ENCODE results near the gene CCDC183.

GRCh38 chr9:136771907-136772415, 24.2 kb upstream of the CCDC183 start:
- TF ChIP-seq, protein P1, sequence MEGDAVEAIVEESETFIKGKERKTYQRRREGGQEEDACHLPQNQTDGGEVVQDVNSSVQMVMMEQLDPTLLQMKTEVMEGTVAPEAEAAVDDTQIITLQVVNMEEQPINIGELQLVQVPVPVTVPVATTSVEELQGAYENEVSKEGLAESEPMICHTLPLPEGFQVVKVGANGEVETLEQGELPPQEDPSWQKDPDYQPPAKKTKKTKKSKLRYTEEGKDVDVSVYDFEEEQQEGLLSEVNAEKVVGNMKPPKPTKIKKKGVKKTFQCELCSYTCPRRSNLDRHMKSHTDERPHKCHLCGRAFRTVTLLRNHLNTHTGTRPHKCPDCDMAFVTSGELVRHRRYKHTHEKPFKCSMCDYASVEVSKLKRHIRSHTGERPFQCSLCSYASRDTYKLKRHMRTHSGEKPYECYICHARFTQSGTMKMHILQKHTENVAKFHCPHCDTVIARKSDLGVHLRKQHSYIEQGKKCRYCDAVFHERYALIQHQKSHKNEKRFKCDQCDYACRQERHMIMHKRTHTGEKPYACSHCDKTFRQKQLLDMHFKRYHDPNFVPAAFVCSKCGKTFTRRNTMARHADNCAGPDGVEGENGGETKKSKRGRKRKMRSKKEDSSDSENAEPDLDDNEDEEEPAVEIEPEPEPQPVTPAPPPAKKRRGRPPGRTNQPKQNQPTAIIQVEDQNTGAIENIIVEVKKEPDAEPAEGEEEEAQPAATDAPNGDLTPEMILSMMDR (IDR thresholded peaks at IDR 0.05): no peak
- TF ChIP-seq EP300 (IDR thresholded peaks at IDR 0.05; ENCODE audit: low read depth) (no peak), POLR2AphosphoS5 (IDR thresholded peaks at IDR 0.05) (no peak), POLR2A (IDR thresholded peaks at IDR 0.05) (no peak)
